HG03460 (cell line): ENCODE measurements around the gene TRAF7.

Experiments
- ATAC-seq: cut with Tn5 transposase; IDR thresholded peaks from one replicate; pipeline ENCODE4 v1.9.1; 2021; ENCODE audit not compliant: unreplicated experiment

Gene TRAF7

GRCh38 chr16:2213817-2214718 lies 58.5 kb downstream of the TRAF7 start:
- ATAC-seq = no peak

GRCh38 chr16:2214719-2214968 lies 59.1 kb downstream of the TRAF7 start, which contains the start of gene PGP:
PGP (minus strand) TSS chr16:2214840; CDS start chr16:2214777, 63 bp downstream.
- peak; percentile 87 for ATAC-seq

DNA sequence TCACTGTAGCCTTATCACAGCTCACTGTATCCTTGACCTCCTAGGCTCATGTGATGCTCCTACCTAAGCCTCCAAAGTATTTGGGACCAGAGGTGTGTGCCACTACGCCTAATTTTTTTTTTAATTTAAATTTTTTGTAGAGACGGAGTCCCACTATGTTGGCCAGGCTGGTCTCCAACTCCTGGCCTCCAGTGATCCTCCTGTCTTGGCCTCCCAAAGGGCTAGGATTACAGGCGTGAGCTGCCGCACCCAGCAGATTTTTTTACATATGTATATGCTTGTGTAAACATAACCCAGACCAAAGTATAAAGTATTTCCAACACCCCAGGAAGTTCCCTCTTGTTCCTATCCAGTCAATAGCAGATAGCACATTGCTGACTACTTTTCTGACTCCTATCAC lies 60.7 kb downstream of the TRAF7 start:
- no peak for ATAC-seq

- peak; percentile 95 for ATAC-seq
These were observed 67.8 kb downstream of the TRAF7 start, which contains the start of gene E4F1 for GRCh38 chr16:2223221-2223941. E4F1 (plus strand) TSS chr16:2223591; CDS start chr16:2223614, 23 bp downstream.

DNA sequence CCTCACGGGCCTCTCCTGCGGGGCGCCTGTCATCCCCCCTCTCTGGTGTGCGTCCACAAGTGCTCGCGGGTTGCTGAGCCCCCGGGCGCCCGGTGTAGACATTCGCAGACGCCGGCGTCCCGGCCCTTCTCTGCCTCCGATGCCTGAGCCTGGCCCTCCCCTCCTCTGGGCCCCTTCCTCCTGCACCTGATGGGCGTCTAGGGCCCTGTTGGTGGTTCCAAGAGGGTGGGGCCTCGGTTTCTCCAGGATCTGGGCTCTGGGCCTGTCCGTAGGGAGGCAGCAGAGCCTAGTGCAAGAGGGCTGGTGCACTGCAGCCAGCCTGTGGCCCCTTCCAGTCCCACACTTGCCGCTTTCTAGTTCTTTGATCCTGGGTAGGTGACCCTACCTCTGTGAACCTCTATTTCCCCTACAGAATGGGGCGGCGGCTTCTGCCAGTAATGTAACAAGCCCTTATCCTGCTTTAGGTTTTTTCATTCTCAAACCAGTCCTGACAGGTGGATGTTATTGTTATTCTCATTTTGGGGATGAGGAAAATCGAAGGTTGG lies 68.4 kb downstream of the TRAF7 start:
- ATAC-seq = peak; percentile 11

- no peak for ATAC-seq
These were observed 70.7 kb downstream of the TRAF7 start for GRCh38 chr16:2226245-2226793.

DNA sequence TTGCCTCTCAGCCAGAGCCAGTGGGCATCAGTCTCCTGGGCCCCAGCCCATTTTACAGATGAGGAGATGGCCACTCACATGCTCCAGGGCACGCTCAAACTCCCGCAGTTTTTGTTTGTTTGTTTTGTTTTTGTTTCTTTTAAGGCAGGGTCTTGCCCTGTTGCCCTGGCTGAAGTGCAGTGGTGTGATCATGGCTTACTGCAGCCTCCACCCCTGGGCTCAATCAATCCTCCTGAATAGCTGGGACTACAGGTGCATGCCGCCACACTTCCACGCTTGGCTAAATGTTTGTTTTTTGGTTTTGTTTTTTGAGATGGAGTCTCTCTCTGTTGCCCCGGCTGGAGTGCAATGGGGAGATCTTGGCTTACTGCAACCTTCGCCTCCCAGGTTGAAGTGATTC lies 71.3 kb downstream of the TRAF7 start:
- ATAC-seq = no peak
